NCI-H2081 treated with DMSO at 0.1 percent for 48 hours (cell line): Measurements from ENCODE around the gene UBE2E2.

Source experiments
- DNase-seq: peaks from one replicate; lab custom pipeline; 2025; lab: John Stamatoyannopoulos, UW

The UBE2E2 gene

GRCh38 chr3:23440416-23441294 is 237.5 kb downstream of the UBE2E2 start:
- no peak for DNase-seq

GRCh38 chr3:23442598-23443383 is 239.7 kb downstream of the UBE2E2 start:
- DNase-seq: no peak

- no peak for DNase-seq
Observed at GRCh38 chr3:23444386-23444785, 241.3 kb downstream of the UBE2E2 start.

GRCh38 chr3:23446301-23446700 is 243.2 kb downstream of the UBE2E2 start:
- no peak for DNase-seq

- no peak for DNase-seq
Observed at GRCh38 chr3:23448998-23449537, 245.9 kb downstream of the UBE2E2 start.

GRCh38 chr3:23450051-23450450 is 246.9 kb downstream of the UBE2E2 start:
- no peak for DNase-seq

GRCh38 chr3:23450806-23451205 is 247.7 kb downstream of the UBE2E2 start:
- no peak for DNase-seq

- no peak for DNase-seq
Observed at GRCh38 chr3:23452408-23452807, 249.3 kb downstream of the UBE2E2 start.

GRCh38 chr3:23455084-23455483 is 252.0 kb downstream of the UBE2E2 start:
- no peak for DNase-seq

GRCh38 chr3:23455775-23456174 is 252.6 kb downstream of the UBE2E2 start:
- DNase-seq: no peak

GRCh38 chr3:23457697-23458096 is 254.6 kb downstream of the UBE2E2 start:
- DNase-seq: no peak

- no peak for DNase-seq
Observed at GRCh38 chr3:23459465-23459864, 256.3 kb downstream of the UBE2E2 start.

- no peak for DNase-seq
Observed at GRCh38 chr3:23459889-23460546, 256.9 kb downstream of the UBE2E2 start.

GRCh38 chr3:23461069-23461468 is 257.9 kb downstream of the UBE2E2 start:
- DNase-seq: no peak

GRCh38 chr3:23463791-23464190 is 260.7 kb downstream of the UBE2E2 start:
- DNase-seq: no peak

GRCh38 chr3:23465569-23465968 is 262.4 kb downstream of the UBE2E2 start:
- no peak for DNase-seq

- DNase-seq: no peak
Observed at GRCh38 chr3:23468203-23468602, 265.1 kb downstream of the UBE2E2 start.

GRCh38 chr3:23474580-23475357 is 271.6 kb downstream of the UBE2E2 start:
- no peak for DNase-seq

- no peak for DNase-seq
Observed at GRCh38 chr3:23475446-23475845, 272.3 kb downstream of the UBE2E2 start.

GRCh38 chr3:23479026-23479425 is 275.9 kb downstream of the UBE2E2 start:
- no peak for DNase-seq

GRCh38 chr3:23479615-23480328 is 276.6 kb downstream of the UBE2E2 start:
- DNase-seq: no peak
